Cardiac muscle cell (in vitro differentiated cells and primary cell): Measurements from ENCODE around the gene NFX1. TPM values are rescaled to one million over a fixed set of nuclear protein-coding genes. Genes with fewer than 3 reads are reported as not detected.

Experiments used
- DNase-seq, 2 donors: peaks; one replicate each; pipeline versions ENCODE4 v3.0.0 to v3.0.0-alpha.2; 2010 to 2017; ENCODE audit warnings: low read depth in 1 of 2, low spot score in 1 of 2
- H3K27ac ChIP-seq: fragments of 200-600 bp; sonication (generic); 2 replicates; pipeline ENCODE4 v1.5.1; 2016
- H3K27me3 ChIP-seq: fragments of 200-600 bp; sonication (generic); 2 replicates; pipeline ENCODE4 v1.6.0; 2016; ENCODE audit warnings: control low read depth
- H3K36me3 ChIP-seq: fragments of 200-600 bp; sonication (generic); 2 replicates; pipeline ENCODE4 v1.5.1; 2016; ENCODE audit warnings: control low read depth
- H3K4me1 ChIP-seq: fragments of 200-600 bp; sonication (generic); 2 replicates; pipeline ENCODE4 v1.8.1; 2017; ENCODE audit warnings: low read depth, mild to moderate bottlenecking, mixed run types
- H3K4me3 ChIP-seq: fragments of 200-600 bp; sonication (generic); 2 replicates; pipeline ENCODE4 v1.5.1; 2016; ENCODE audit warnings: mild to moderate bottlenecking
- H3K9me3 ChIP-seq: fragments of 200-600 bp; sonication (generic); 2 replicates; pipeline ENCODE4 v1.5.1; 2017; ENCODE audit warnings: low read depth, mild to moderate bottlenecking, control low read depth
- polyA plus RNA-seq: library from polyadenylated mRNA; unstranded; fragments of >200 nt; fragmentation: Nextera tagmentation; extraction: Ambion mirVana; gene quantifications from 2 replicates; pipeline ENCODE4 v1.2.1, GENCODE V29; 2016
- total RNA-seq: library from RNA; depleted of rRNA; stranded (reverse); fragments of >200 nt; gene quantifications from 2 replicates; pipeline ENCODE4 v1.2.3, GENCODE V29; 2016
- TF ChIP-seq, protein P1 (sequence below): IDR thresholded peaks from 2 replicates; pipeline ENCODE4 v1.5.1; 2012; ENCODE audit warnings: low read depth, mild to moderate bottlenecking, low read length

NFX1 gene
- total and polyA plus RNA-seq, 2 experiments from 2014 or later = 19.3 to 29.9 TPM

DNA sequence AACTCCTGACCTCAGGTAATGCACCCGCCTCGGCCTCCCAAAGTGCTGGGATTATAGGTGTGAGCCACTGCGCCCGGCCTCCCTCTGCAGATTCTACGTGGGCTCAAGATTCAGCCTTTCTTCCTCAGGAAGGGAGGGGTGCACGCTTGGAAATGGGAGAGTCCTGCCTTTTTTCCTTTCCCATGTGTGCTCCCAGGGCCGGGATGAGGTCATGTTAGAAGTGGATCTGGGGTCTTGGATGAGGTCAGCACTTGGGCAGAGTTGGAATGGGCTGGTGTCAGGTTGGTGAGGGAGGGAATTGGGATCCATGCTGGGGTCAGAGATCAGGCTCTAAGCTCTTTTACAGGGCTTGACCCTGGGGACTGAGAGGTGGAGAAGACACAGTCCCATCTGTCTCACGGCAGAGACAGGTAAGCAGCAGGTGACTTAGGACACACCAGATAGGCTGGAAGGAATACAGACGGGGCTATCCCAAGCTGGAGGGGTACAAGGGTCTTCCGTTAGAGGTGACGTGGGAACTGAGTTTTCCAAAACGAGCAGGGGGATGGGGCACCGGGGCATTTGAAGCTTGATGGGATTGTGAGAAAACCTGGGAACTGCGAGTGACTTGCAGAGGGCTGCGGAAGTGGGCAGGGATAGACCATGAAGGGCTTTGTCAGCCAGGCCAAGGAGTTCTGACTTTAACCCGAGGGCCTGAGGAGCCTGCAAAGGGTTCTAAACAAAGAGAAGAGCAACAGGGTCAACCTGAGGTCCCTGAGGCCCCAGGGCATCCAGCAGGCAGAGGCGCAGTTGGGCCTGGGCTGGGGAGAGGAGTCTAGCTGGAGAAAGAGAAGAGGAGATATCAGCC, 113.8 kb downstream of the NFX1 start:
- TF ChIP-seq, protein P1, sequence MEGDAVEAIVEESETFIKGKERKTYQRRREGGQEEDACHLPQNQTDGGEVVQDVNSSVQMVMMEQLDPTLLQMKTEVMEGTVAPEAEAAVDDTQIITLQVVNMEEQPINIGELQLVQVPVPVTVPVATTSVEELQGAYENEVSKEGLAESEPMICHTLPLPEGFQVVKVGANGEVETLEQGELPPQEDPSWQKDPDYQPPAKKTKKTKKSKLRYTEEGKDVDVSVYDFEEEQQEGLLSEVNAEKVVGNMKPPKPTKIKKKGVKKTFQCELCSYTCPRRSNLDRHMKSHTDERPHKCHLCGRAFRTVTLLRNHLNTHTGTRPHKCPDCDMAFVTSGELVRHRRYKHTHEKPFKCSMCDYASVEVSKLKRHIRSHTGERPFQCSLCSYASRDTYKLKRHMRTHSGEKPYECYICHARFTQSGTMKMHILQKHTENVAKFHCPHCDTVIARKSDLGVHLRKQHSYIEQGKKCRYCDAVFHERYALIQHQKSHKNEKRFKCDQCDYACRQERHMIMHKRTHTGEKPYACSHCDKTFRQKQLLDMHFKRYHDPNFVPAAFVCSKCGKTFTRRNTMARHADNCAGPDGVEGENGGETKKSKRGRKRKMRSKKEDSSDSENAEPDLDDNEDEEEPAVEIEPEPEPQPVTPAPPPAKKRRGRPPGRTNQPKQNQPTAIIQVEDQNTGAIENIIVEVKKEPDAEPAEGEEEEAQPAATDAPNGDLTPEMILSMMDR = no peak
- DNase-seq = no peak

GRCh38 chr9:33404788-33405362, 114.6 kb downstream of the NFX1 start:
- H3K9me3 ChIP-seq = no peaks in the 10 kb centered on the region
- no peaks in the 10 kb centered on the region for H3K27me3 ChIP-seq
- peak overlapping the region; percentile 55 for H3K27ac ChIP-seq
- TF ChIP-seq, protein P1 = no peak
- DNase-seq = peak in 1 of 2 donors; percentile 22
- no peaks in the 10 kb centered on the region for H3K36me3 ChIP-seq
- peaks cover 20% of the 10 kb centered on the region for H3K4me1 ChIP-seq
- H3K4me3 ChIP-seq = no peak overlapping the region

More for the DNA sequence above, 113.8 kb downstream of the NFX1 start:
- no peaks in the 10 kb centered on the region for H3K27me3 ChIP-seq
- peak overlapping the region; percentile 55 for H3K27ac ChIP-seq
- peaks cover 20% of the 10 kb centered on the region for H3K4me1 ChIP-seq
- H3K9me3 ChIP-seq = no peaks in the 10 kb centered on the region
- no peak overlapping the region for H3K4me3 ChIP-seq
- H3K36me3 ChIP-seq = no peaks in the 10 kb centered on the region

DNA sequence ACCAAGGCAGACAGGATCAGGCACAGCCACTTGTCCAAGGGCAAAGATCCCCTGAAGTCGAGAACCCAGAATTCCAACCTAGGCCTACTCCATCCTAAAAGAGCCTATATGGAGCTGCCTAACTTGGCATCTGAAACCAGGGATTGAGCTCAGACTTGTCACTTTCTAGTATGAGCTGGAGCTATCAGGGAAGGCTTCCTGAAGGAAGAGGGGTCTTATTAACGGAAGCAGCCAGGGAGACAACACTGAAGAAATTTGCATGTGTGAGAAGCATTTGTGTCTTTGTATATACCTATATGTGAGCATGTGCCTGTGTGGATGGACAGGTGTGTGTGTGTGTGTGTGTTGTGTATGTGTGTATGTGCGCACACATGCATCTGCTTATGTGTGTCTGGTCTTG, 116.7 kb downstream of the NFX1 start:
- TF ChIP-seq, protein P1 = no peak
- peaks cover 17% of the 10 kb centered on the region for H3K4me1 ChIP-seq
- no peaks in the 10 kb centered on the region for H3K27me3 ChIP-seq
- no peaks in the 10 kb centered on the region for H3K36me3 ChIP-seq
- no peak overlapping the region for H3K27ac ChIP-seq
- no peaks in the 10 kb centered on the region for H3K9me3 ChIP-seq
- H3K4me3 ChIP-seq = no peak overlapping the region
- no peak for DNase-seq

DNA sequence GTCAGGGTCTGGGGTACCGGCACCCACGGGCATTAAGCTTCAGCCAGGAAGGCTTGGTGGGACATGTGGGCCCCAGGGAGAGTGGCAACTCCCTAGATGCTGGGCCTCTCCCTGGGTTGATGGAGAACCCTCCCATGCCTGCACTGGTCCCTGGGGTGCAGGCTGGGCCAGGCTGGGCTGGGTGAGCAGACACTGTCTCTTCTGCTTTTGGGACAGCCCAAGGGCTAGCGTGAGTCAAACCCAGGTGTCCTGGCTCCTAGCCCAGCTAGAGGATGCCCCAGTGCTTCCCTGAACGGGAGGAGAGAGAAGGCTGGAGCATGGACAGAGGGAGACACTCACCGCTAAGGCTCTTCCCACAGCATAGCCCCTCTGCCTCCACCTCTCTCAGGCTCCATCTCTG, 117.8 kb downstream of the NFX1 start:
- no peak for DNase-seq
- Histone ChIP-seq H3K36me3 (no peaks in the 10 kb centered on the region), H3K9me3 (no peaks in the 10 kb centered on the region), H3K4me1 (peaks cover 7% of the 10 kb centered on the region), H3K4me3 (no peak overlapping the region), H3K27me3 (no peaks in the 10 kb centered on the region), H3K27ac (no peak overlapping the region)
- TF ChIP-seq, protein P1 = no peak

GRCh38 chr9:33414268-33414667, 124.0 kb downstream of the NFX1 start:
- TF ChIP-seq, protein P1 = no peak
- no peaks in the 10 kb centered on the region for H3K27me3 ChIP-seq
- no peaks in the 10 kb centered on the region for H3K4me1 ChIP-seq
- no peaks in the 10 kb centered on the region for H3K9me3 ChIP-seq
- H3K36me3 ChIP-seq = no peaks in the 10 kb centered on the region
- H3K27ac ChIP-seq = no peak overlapping the region
- no peak for DNase-seq
- no peak overlapping the region for H3K4me3 ChIP-seq
